ENCODE data around the gene IPO5.

Gene IPO5

GRCh38 chr13:98066636-98067035 is 113.2 kb downstream of the IPO5 start:
- no peak for DNase-seq

- no peak for DNase-seq
These were observed 115.0 kb downstream of the IPO5 start for GRCh38 chr13:98068521-98068920.

- DNase-seq, result no peak
These were observed 116.5 kb downstream of the IPO5 start for GRCh38 chr13:98069985-98070384.

- no peak for DNase-seq
These were observed 117.8 kb downstream of the IPO5 start for GRCh38 chr13:98071316-98071715.

GRCh38 chr13:98072476-98072875 is 119.0 kb downstream of the IPO5 start:
- no peak for DNase-seq
